ENCODE data around the gene PUM1. TPM values are rescaled to one million over a fixed set of nuclear protein-coding genes. Genes with fewer than 3 reads are reported as not detected.

PUM1 gene
- total RNA-seq, 4 donors from 2014 or later, result 66.7 to 121 (median 83.9) TPM

GRCh38 chr1:30900931-30901560 lies 164.5 kb downstream of the PUM1 start:
- no peak for ATAC-seq (ENCODE audit: low FRiP score)
- no peak for TF ChIP-seq CTCF (IDR thresholded peaks at IDR 0.05)
- no peak for DNase-seq (ENCODE audit: low spot score)

GRCh38 chr1:30900486-30900885 lies 165.0 kb downstream of the PUM1 start:
- DNase-seq (ENCODE audit: low spot score) (no peak), ATAC-seq (ENCODE audit: low FRiP score) (no peak)
- no peak for TF ChIP-seq CTCF (IDR thresholded peaks at IDR 0.05)

GRCh38 chr1:30899577-30900389 lies 165.7 kb downstream of the PUM1 start:
- ATAC-seq (ENCODE audit: low FRiP score) (no peak), DNase-seq (ENCODE audit: low spot score) (no peak)
- no peak for TF ChIP-seq CTCF (IDR thresholded peaks at IDR 0.05)

- TF ChIP-seq CTCF (IDR thresholded peaks at IDR 0.05), result no peak
- DNase-seq (ENCODE audit: low spot score), result no peak
- ATAC-seq (ENCODE audit: low FRiP score), result no peak
Observed at GRCh38 chr1:30898031-30898815, 167.3 kb downstream of the PUM1 start.

GRCh38 chr1:30896905-30897304 lies 168.6 kb downstream of the PUM1 start:
- no peak for DNase-seq (ENCODE audit: low spot score)
- no peak for ATAC-seq (ENCODE audit: low FRiP score)
- TF ChIP-seq CTCF (IDR thresholded peaks at IDR 0.05), result no peak

- no peak for TF ChIP-seq CTCF (IDR thresholded peaks at IDR 0.05)
- ATAC-seq (ENCODE audit: low FRiP score) (no peak), DNase-seq (ENCODE audit: low spot score) (no peak)
Observed at GRCh38 chr1:30895944-30896660, 169.4 kb downstream of the PUM1 start.

Data from omental fat pad (tissue), 4 donors.